GM18873 (cell line): Measurements from ENCODE around the gene SLC25A1.

Source experiments
- ATAC-seq: cut with Tn5 transposase; IDR thresholded peaks from one replicate; pipeline ENCODE4 v1.9.1; 2021; ENCODE audit warnings: mild to moderate bottlenecking, moderate library complexity, moderate number of reproducible peaks; ENCODE audit not compliant: unreplicated experiment, low FRiP score

Gene SLC25A1

GRCh38 chr22:19182472-19183157 lies 4.1 kb upstream of the SLC25A1 start:
- no peak for ATAC-seq

DNA sequence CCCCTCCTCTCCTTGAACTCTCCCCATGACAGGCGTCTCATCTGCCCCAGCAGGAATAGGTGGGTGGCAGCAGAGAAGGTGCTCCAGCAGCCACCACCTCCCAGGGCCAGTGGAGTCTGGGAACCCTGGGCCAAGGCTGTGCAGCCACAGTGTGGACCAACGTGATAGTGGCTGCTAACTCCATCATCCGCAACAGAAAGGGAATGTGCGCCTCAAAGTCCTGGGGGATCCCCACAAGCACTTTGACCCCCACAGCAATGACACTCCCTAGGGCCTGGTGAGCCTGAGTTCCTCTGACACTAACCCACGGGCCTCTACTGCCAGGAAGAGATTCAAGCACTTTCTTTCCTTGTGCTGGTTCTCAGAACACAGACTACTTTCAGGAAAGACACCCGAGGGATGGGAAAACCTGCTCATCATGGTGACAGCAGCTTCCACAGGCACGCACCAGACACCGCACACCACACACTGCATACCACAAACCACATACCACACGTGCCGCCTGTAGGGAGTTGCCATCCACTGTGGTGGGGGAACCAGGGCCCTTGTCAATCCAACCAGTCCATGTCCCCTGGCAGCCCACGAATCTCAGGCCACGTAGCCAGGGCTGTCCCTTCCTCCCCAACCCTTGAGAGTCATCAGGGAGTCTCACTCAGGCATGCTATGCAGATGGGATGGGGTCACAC lies 3.4 kb upstream of the SLC25A1 start:
- no peak for ATAC-seq

DNA sequence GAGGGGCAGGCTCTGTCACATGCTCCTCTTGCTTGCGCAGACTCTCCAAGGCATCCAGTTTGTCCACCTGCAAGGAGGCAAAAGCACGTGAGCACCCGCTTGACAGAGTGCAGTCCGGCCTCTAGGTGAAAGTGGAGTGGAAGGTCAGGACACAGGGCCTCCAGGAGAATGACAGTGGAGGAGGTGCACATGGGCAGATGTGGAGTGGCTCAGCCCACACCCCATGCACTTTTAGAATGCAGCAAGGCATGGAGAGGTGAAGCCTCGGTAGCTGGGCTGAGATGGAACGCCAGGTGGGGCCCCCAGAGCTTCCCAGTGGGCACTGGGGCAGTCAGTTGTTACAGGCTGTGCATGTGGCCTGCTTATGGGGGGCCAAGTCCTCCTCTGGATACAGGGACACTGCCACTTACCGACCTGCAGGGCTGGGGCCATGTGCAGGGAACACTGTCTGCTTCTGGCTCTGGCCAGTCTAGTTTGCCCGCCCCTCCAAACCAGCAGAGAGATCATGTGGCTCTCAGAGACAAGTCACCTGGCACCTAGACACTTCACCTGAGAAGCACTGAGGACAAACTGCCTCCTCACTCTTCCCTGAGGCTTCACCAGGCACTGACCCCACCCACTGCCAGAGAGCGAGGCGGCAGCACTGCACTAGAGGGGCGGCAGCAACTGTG lies 2.3 kb upstream of the SLC25A1 start:
- no peak for ATAC-seq

DNA sequence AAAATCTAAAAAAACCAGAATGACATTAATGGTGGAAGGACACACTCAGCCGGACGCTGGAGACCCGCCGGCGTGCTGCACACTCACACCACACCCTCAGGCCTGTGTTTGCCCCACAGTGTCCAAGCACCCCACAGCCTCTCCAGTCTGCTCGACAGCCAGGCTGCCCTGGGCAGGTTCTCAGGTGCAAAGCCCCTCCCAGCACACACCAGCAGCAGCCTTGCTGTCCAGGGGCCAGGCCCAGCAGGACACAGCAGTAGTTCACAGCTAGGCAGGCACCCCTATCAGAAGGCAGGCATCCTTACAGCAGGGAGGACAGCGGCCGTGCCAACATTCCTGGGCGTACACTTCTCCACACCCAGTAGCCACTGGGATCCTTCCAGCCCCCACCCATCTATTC lies 1.7 kb upstream of the SLC25A1 start:
- no peak for ATAC-seq

DNA sequence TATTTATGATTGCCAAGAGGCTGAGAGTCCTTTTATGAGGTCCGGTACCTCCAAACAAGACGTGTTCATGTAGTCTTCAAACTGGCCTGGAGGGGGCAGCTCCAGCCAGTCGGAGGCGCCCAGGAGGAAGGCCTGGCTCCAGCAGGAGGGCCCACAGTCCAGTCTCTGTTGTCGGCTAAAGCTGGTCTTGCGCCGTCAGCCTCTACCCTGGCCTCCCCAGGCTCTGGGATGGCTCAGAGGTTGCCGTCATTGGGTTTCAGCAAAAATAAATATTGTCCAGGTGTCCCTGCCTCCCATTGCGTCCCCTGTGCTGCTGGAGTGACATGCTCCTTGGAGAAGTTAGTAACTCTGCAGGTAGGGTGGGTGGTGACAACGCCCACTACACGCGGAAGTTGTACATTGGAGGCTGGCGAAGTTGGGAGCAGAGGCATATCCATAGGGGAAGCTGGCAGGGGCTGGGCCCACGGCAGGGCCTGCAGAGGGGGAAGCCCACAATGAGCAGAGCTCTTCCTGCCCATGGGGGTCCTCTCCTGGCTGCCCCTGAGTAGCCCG lies 1.0 kb upstream of the SLC25A1 start:
- no peak for ATAC-seq

- no peak for ATAC-seq
Measured at GRCh38 chr22:19178065-19178656, 375 bp downstream of the SLC25A1 start.

GRCh38 chr22:19177164-19178064 lies 1.1 kb downstream of the SLC25A1 start:
- no peak for ATAC-seq

DNA sequence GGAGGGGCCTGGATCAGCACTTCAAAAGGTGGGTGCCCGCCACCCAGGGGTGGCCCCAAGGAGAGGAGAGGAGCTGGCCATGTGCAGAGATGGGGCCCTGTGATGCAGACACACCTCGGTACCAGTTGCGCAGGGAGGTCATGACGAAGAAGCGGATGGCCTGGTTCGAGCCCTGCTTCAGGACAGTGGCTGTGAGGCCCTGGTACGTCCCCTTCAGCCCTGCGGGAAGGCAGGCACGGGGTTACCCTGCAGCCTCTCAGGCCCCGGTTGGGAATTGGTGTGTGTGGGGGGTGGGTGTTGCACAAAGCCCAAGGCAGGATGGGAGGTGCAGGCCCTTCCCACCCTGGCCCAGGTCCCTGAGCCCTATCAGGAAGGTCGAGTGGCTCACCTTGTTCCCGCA lies 1.8 kb downstream of the SLC25A1 start:
- ATAC-seq: no peak

DNA sequence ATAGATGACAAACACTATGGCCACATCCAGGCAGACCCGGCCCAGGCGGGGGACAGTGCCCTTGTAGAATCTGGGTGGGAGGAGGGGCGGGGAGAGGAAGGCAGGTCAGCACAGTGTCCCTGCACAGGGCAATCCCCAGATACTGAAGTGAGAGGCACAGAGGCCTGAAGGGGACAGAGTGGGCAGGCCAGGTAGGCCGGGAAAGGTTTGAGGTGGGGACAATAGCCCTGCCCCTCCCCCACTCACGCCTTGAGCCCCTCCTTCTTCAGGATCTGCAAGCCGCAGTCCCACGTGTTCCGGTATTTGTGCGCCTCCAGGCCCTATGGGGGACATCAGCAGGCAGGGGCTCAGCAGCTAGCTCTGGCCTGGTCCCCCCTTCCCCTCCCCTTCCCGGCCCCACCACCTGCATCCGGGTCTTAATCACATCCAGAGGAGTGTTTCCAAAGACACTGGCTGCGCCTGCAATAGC lies 2.3 kb downstream of the SLC25A1 start:
- no peak for ATAC-seq

DNA sequence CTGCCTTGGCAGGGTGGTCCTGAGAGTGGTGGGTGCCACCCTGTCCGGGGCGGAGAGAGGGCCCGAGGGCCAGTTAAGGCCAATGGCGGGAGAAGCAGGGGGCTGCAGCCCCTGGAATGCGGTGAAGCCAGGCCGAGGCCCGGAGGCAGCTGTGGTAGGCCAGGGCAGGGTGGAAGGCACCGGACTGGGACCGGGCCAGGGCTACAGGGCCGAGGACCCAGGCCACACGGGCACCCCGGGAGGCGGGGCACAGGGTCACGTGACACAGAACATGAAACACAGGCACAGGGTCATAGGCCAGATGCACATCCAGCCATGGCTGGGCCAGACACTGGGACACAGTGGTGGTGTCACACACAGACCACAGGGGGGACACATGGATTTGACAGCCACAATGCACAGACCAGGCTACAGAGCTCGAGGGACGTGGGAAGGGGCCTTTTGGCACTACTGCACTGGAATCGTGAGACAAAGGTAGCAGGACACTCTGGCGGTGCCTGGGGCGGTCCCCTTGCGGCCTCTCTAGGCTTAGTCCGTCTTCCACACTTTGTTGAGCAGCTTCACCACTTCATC lies 2.8 kb downstream of the SLC25A1 start:
- ATAC-seq: no peak

- ATAC-seq: no peak
Measured at GRCh38 chr22:19175026-19175601, 3.4 kb downstream of the SLC25A1 start.

- no peak for ATAC-seq
Measured at GRCh38 chr22:19174106-19175025, 4.2 kb downstream of the SLC25A1 start.

DNA sequence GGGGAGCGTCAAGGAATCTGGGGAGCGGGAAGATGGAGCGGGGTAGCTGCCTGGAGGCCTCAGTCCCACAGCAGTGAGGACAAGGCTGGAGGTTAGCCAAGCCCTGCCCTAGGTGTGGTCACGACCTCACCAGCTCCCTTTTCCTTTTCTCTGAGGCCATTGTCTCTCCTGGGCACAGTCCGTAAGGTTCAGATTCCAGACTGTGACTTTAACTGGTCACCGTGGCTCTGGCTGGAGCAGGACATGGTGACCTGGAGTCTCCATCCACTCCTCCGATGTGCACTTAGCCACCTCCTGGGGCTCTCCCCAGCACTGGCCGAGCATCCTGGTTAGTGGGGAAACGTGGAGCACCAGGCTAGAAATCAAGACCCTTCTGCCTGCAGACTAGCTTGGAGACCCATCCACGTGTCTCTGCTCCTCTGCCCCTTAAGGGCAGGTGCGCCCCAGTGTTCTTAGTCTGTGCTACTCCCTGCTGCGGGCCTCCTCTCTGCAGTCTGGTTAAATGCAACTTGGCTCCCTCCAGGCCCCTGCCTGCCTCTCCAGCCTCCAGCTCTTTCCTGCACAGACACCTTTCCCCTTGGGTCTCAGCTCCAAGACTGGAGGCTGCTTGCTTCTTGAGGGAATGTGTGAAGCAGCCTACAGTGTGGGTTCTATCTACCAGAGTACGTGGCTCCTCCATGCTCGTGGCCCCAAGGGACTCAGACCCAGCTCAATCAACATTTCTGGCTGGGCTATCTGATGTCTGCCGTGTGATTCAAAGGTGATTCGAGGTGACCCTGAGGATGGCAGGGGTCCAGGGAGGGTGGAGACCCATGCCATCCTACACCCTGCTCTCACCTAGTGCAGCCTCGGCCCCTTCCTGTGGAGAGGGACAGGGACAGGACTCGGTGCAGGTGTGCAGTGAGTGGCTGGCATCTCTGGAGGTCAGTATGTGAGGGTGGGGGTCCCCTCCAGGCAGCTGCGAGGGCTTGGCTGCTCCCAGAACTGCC lies 5.2 kb downstream of the SLC25A1 start:
- ATAC-seq: no peak

- ATAC-seq: no peak
Measured at GRCh38 chr22:19172213-19173046, 6.1 kb downstream of the SLC25A1 start.

- no peak for ATAC-seq
Measured at GRCh38 chr22:19169947-19170318, 8.6 kb downstream of the SLC25A1 start.
